H1 (cell line): ENCODE measurements around the gene NKX2-8. TPM values are rescaled to one million over a fixed set of nuclear protein-coding genes. Genes with fewer than 3 reads are reported as not detected.
A peak's percentile ranks its signal among the peaks of the same experiment; 100 is the strongest.

Experiments used
- CTCF ChIA-PET: fragments of 300-600 bp; sonication (Branson Sonifier 250); formaldehyde crosslinking; loops from one replicate; lab custom pipeline; 2021; ENCODE audit not compliant: partially characterized antibody; lab: Charles Lee
- POLR2A ChIA-PET: fragments of 300-600 bp; sonication (Branson Sonifier 250); formaldehyde crosslinking; loops from one replicate; lab custom pipeline; 2021; ENCODE audit warnings: inconsistent platforms; ENCODE audit not compliant: partially characterized antibody; lab: Charles Lee
- DNase-seq, 2 experiments: peaks; one replicate each; pipeline versions ENCODE4 v3.0.0 to v3.0.0-alpha.2; 2010 to 2022; ENCODE audit warnings: low spot score in 2 of 2, low read depth in 1 of 2, mixed read lengths in 1 of 2
- FAIRE-seq: peaks from 2 replicates; lab custom pipeline; 2011; peaks lifted over from hg19 to GRCh38; lab: Jason Lieb, UNC
- H2AFZ ChIP-seq: 2 replicates; pipeline ENCODE4 v1.8.1; 2012; ENCODE audit warnings: low read length, inconsistent platforms
- H2AK5ac ChIP-seq: 2 replicates; pipeline ENCODE4 v1.6.1; 2013; ENCODE audit warnings: low read depth, low read length
- H2BK120ac ChIP-seq: replicated peaks from 2 replicates; pipeline ENCODE3; 2013; ENCODE audit warnings: low read depth, low read length, inconsistent platforms
- H2BK12ac ChIP-seq: 2 replicates; pipeline ENCODE4 v1.6.1; 2013; ENCODE audit warnings: low read depth, low read length
- H2BK15ac ChIP-seq: 2 replicates; pipeline ENCODE4 v1.6.1; 2013; ENCODE audit warnings: low read length
- H2BK20ac ChIP-seq: 2 replicates; pipeline ENCODE4 v1.6.1; 2013; ENCODE audit warnings: low read length
- H2BK5ac ChIP-seq: 2 replicates; pipeline ENCODE4 v1.6.1; 2013; ENCODE audit warnings: low read depth, low read length
- H3K14ac ChIP-seq: 2 replicates; pipeline ENCODE4 v1.6.1; 2013; ENCODE audit warnings: inconsistent platforms; ENCODE audit not compliant: insufficient read length
- H3K18ac ChIP-seq: 2 replicates; pipeline ENCODE4 v1.6.1; 2013; ENCODE audit warnings: low read length; ENCODE audit errors: extremely low read depth
- H3K23ac ChIP-seq: 2 replicates; pipeline ENCODE4 v1.6.1; 2013; ENCODE audit warnings: inconsistent platforms; ENCODE audit not compliant: insufficient read length
- H3K23me2 ChIP-seq: 2 replicates; pipeline ENCODE4 v1.6.1; 2013; ENCODE audit warnings: low read depth, low read length
- H3K27ac ChIP-seq: 2 replicates; pipeline ENCODE4 v1.6.1; 2011; ENCODE audit warnings: low read depth, low read length, inconsistent platforms
- H3K27me3 ChIP-seq, 4 experiments: replicated peaks in 1 of 4; 1 replicate in 1 of 4; 2 replicates in 3 of 4; pipeline versions ENCODE4 v1.6.1 to v1.8.1; 2011 to 2013; ENCODE audit warnings: low read length in 3 of 4, mild to moderate bottlenecking in 3 of 4, inconsistent platforms in 2 of 4, mixed read lengths in 2 of 4, moderate library complexity in 1 of 4; ENCODE audit not compliant: control insufficient read depth in 3 of 4, insufficient read depth in 3 of 4; ENCODE audit errors: extremely low read depth in 1 of 4
- H3K36me3 ChIP-seq, 4 experiments: 2 replicates each; pipeline versions ENCODE4 v1.6.1 to v1.8.1; 2011 to 2013; ENCODE audit warnings: mild to moderate bottlenecking in 4 of 4, low read length in 3 of 4, moderate library complexity in 2 of 4, control low read depth in 1 of 4, inconsistent platforms in 1 of 4; ENCODE audit not compliant: insufficient read depth in 4 of 4, control insufficient read depth in 2 of 4
- H3K4ac ChIP-seq: replicated peaks from 2 replicates; pipeline ENCODE3; 2013; ENCODE audit warnings: low read length, low read depth, mixed read lengths, inconsistent platforms; ENCODE audit not compliant: insufficient read length
- H3K4me1 ChIP-seq, 4 experiments: replicated peaks in 1 of 4; 1 replicate in 1 of 4; 2 replicates in 3 of 4; pipeline versions ENCODE4 v1.6.1 to v1.8.1; 2011 to 2013; ENCODE audit warnings: low read length in 3 of 4, inconsistent platforms in 2 of 4, mixed read lengths in 1 of 4; ENCODE audit not compliant: insufficient read depth in 4 of 4, control insufficient read depth in 3 of 4
- H3K4me2 ChIP-seq, 2 experiments: 2 replicates each; pipeline versions ENCODE4 v1.6.1 to v1.8.1; 2011 to 2013; ENCODE audit warnings: low read depth in 2 of 2, low read length in 2 of 2, control low read depth in 1 of 2, inconsistent platforms in 1 of 2, mild to moderate bottlenecking in 1 of 2; ENCODE audit not compliant: insufficient read depth in 1 of 2
- H3K4me3 ChIP-seq, 4 experiments: fragments of 200-600, 300-600 bp in 1 of 4; sonication (generic), shearing (Covaris generic), sonication (Bioruptor Twin) in 1 of 4; 2 replicates each; pipeline versions ENCODE4 v1.5.1 to v1.8.1; 2011 to 2016; ENCODE audit warnings: low read length in 4 of 4, low read depth in 3 of 4, control low read depth in 2 of 4, inconsistent platforms in 2 of 4, mild to moderate bottlenecking in 2 of 4, mixed read lengths in 1 of 4, moderate library complexity in 1 of 4; ENCODE audit not compliant: insufficient read depth in 2 of 4; ENCODE audit errors: extremely low read depth in 1 of 4
- H3K56ac ChIP-seq: replicated peaks from 2 replicates; pipeline ENCODE3; 2013; ENCODE audit warnings: low read depth, mild to moderate bottlenecking, mixed read lengths, low read length, inconsistent platforms; ENCODE audit not compliant: insufficient read length
- H3K79me1 ChIP-seq: 2 replicates; pipeline ENCODE4 v1.6.1; 2013; ENCODE audit warnings: low read depth, low read length, control low read depth
- H3K79me2 ChIP-seq, 2 experiments: 2 replicates each; pipeline versions ENCODE4 v1.6.1 to v1.8.1; 2012 to 2013; ENCODE audit warnings: low read length in 2 of 2, mild to moderate bottlenecking in 2 of 2, inconsistent platforms in 1 of 2; ENCODE audit not compliant: insufficient read depth in 2 of 2, control insufficient read depth in 1 of 2
- H3K9ac ChIP-seq, 4 experiments: replicated peaks in 1 of 4; 1 replicate in 1 of 4; 2 replicates in 3 of 4; pipeline versions ENCODE4 v1.6.1 to v1.8.1; 2011 to 2013; ENCODE audit warnings: low read depth in 3 of 4, low read length in 3 of 4, control low read depth in 2 of 4, mild to moderate bottlenecking in 2 of 4, moderate library complexity in 2 of 4, inconsistent platforms in 1 of 4; ENCODE audit errors: extremely low read depth in 1 of 4
- H3K9me3 ChIP-seq, 2 experiments: 2 replicates each; pipeline versions ENCODE4 v1.6.1 to v1.8.1; 2012 to 2013; ENCODE audit warnings: mild to moderate bottlenecking in 2 of 2, moderate library complexity in 2 of 2, control low read depth in 1 of 2, inconsistent platforms in 1 of 2, low read depth in 1 of 2, low read length in 1 of 2, mixed read lengths in 1 of 2; ENCODE audit not compliant: insufficient read depth in 2 of 2
- H4K20me1 ChIP-seq, 2 experiments: replicated peaks in 1 of 2; 2 replicates each; pipeline versions ENCODE3 to v1.8.1; 2011 to 2013; ENCODE audit warnings: inconsistent platforms in 2 of 2, low read length in 2 of 2, mild to moderate bottlenecking in 1 of 2; ENCODE audit not compliant: insufficient read depth in 2 of 2, control insufficient read depth in 1 of 2
- H4K5ac ChIP-seq: 2 replicates; pipeline ENCODE4 v1.6.1; 2013; ENCODE audit warnings: low read length, low read depth, mixed read lengths, inconsistent platforms; ENCODE audit not compliant: insufficient read length
- H4K8ac ChIP-seq: 2 replicates; pipeline ENCODE4 v1.8.0; 2013; ENCODE audit warnings: mild to moderate bottlenecking, moderate library complexity, low read length, inconsistent platforms; ENCODE audit not compliant: insufficient read depth; ENCODE audit errors: extremely low read depth
- H4K91ac ChIP-seq: replicated peaks from 2 replicates; pipeline ENCODE3; 2013; ENCODE audit warnings: low read length, mixed read lengths, inconsistent platforms; ENCODE audit not compliant: insufficient read length
- EZH2 ChIP-seq: fragments of 200-600 bp; sonication (generic); IDR thresholded peaks from 2 replicates; pipeline ENCODE4 v1.7.1; 2012; ENCODE audit warnings: low read depth, mild to moderate bottlenecking, moderate library complexity, low read length, inconsistent platforms; ENCODE audit not compliant: severe bottlenecking
- KDM1A ChIP-seq: fragments of 200-600, 300-600 bp; sonication (generic); IDR thresholded peaks from 2 replicates; pipeline ENCODE4 v1.7.1; 2016; ENCODE audit warnings: mild to moderate bottlenecking, low read length, borderline replicate concordance
- KDM5A ChIP-seq: fragments of 200-600 bp; IDR thresholded peaks from 2 replicates; pipeline ENCODE4 v1.7.1; 2012; ENCODE audit warnings: mild to moderate bottlenecking, low read length, inconsistent platforms, mixed read lengths
- RNF2 ChIP-seq: fragments of 200-900, 300-1000 bp; sonication (generic); IDR thresholded peaks from 2 replicates; pipeline ENCODE4 v1.7.1; 2016; ENCODE audit warnings: borderline replicate concordance, low read depth, mild to moderate bottlenecking, antibody characterized with exemption, low read length; ENCODE audit not compliant: poor library complexity, severe bottlenecking; ENCODE audit errors: missing control alignments
- SRF ChIP-seq: IDR thresholded peaks from 2 replicates; pipeline ENCODE4 v1.6.1; 2011; ENCODE audit warnings: mild to moderate bottlenecking, low read depth, low read length, moderate library complexity
- SUZ12 ChIP-seq: fragments of 200-600 bp; sonication (generic); IDR thresholded peaks from 2 replicates; pipeline ENCODE4 v1.6.1; 2012; ENCODE audit warnings: mild to moderate bottlenecking, inconsistent platforms, low read length, moderate library complexity, mixed read lengths
- WGBS, 2 experiments: shearing (Covaris generic) in 1 of 2; methylation state at CpG; one replicate each; pipeline versions ENCODE4 v1.1.6 to v1.1.7; 2013 to 2015; ENCODE audit warnings: low lambda C conversion rate in 2 of 2, mixed read lengths in 2 of 2, inconsistent platforms in 1 of 2, low coverage in 1 of 2, missing lambda C conversion rate in 1 of 2; ENCODE audit not compliant: insufficient replicate concordance in 2 of 2, insufficient coverage in 1 of 2, insufficient read length in 1 of 2; ENCODE audit errors: extremely low coverage in 1 of 2, missing lambda C conversion rate in 1 of 2; 5-methylcytosine and 5-hydroxymethylcytosine counted together
- polyA plus RNA-seq, 7 experiments: library from polyadenylated mRNA; depleted of rRNA in 3 of 7; stranded (reverse) in 5 of 7; unstranded in 2 of 7; fragments of >200 nt in 5 of 7; fragments of 200-250 nt in 2 of 7; gene quantifications; 1 replicate in 5 of 7; 2 replicates in 1 of 7; 4 replicates in 1 of 7; pipeline versions ENCODE4 v1.2.1 to v1.2.3, GENCODE V29; 2011 to 2013; ENCODE audit warnings: missing spikeins in 2 of 7, mixed read lengths in 2 of 7
- total RNA-seq: library from RNA; stranded (reverse); fragmentation: NEBNext Ultra II Directional; extraction: Animal tissue kit (Norgen Biotek cat#: 25700); gene quantifications from 2 replicates; pipeline ENCODE4 v1.2.1, GENCODE V29; 2021

Gene NKX2-8
- total and polyA plus RNA-seq, 2 of the 8 experiments (the other 6 are each of a cell fraction or from before 2014, with no cell fraction given): not detected

DNA sequence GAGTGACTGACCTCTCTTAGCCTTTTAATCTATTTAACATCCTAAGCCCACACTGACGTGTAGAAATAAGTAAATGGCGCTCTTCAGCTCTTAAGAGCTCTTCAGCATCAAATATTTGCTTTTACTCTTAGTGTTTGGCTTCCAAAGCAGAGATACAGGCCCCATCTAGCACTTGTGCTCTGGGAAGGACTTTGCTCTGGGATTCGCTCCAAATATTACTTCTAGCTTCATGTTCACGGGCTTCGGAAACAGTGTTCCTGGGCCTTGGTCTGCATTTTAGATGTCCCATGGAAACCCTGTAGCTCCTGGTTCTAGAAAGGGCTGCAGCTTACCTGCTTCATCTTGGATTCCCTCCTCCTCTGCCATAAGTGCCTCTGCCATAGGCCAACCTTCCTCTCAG lies 2.7 kb upstream of the NKX2-8 start:
- Histone ChIP-seq H3K14ac (no peak overlapping the region), H4K5ac (no peak overlapping the region), H3K56ac (no peak overlapping the region), H3K4me1 (peaks cover 0 to 17% (median 8%) of the 10 kb centered on the region in 4 experiments; a peak in 6 of 7 replicates), H3K27me3 (peaks cover 80 to 100% (median 89%) of the 10 kb centered on the region in 4 experiments), H3K36me3 (peaks cover 0 to 8% (median 0%) of the 10 kb centered on the region in 4 experiments; a peak in 1 of 8 replicates), H3K27ac (no peak overlapping the region), H2BK20ac (no peak overlapping the region), H3K4ac (no peak overlapping the region), H2AFZ (no peak overlapping the region), H3K9me3 (no peaks in the 10 kb centered on the region), H3K18ac (no peak overlapping the region), H2BK5ac (no peak overlapping the region), H3K9ac (no peak overlapping the region), H3K23me2 (peaks cover 5% of the 10 kb centered on the region), H3K79me2 (no peaks in the 10 kb centered on the region), H3K23ac (no peak overlapping the region), H2BK120ac (no peak overlapping the region), H4K8ac (no peak overlapping the region), H2AK5ac (no peak overlapping the region), H3K4me2 (no peak overlapping the region), H3K4me3 (no peak overlapping the region), H2BK12ac (no peak overlapping the region), H2BK15ac (0 out of 2 replicates have a peak overlapping the region, but pooled peaks have one; percentile 18), H4K20me1 (peaks cover 14 to 15% of the 10 kb centered on the region in 2 experiments), H4K91ac (no peak overlapping the region), H3K79me1 (no peaks in the 10 kb centered on the region)
- WGBS, 2 experiments: 48% methylated on average over 5 of the region's 5 CpGs; no CpG with 5 or more reads in 1 of the 2 experiments
- ChIA-PET POLR2A (interaction anchor here (2.0 kb wide), 1 partner anchor 70 kb away, joined by 8 read pairs; no protein-coding TSS in a partner anchor), CTCF (interaction anchor here (0.6 to 27.3 kb wide), 15 partner anchors 16 to 1006 kb away, joined by 3 to 395 read pairs (median 3); partner anchors contain the start of gene NKX2-1)
- FAIRE-seq: no peak
- TF ChIP-seq SRF (no peak), SUZ12 (peak; percentile 46; the same call in 1 of the 2 replicates), EZH2 (peak; percentile 37), KDM1A (no peak), RNF2 (peak; percentile 90), KDM5A (no peak)
- no peak for DNase-seq
